ENCODE results near the gene GLYATL1.

GLYATL1 gene

GRCh38 chr11:58926251-58926650, 13.0 kb upstream of the GLYATL1 start:
- DNase-seq (ENCODE audit: low read depth in 2 of 3, low spot score in 1 of 3), result no peak

GRCh38 chr11:58926695-58927094, 12.6 kb upstream of the GLYATL1 start:
- DNase-seq (ENCODE audit: low read depth in 2 of 3, low spot score in 1 of 3), result no peak

GRCh38 chr11:58927393-58928106, 11.7 kb upstream of the GLYATL1 start:
- no peak for DNase-seq (ENCODE audit: low read depth in 2 of 3, low spot score in 1 of 3)

GRCh38 chr11:58928107-58928499, 11.2 kb upstream of the GLYATL1 start:
- no peak for DNase-seq (ENCODE audit: low read depth in 2 of 3, low spot score in 1 of 3)

- DNase-seq (ENCODE audit: low read depth in 2 of 3, low spot score in 1 of 3), result no peak
Measured at GRCh38 chr11:58928691-58929090, 10.6 kb upstream of the GLYATL1 start.

- DNase-seq (ENCODE audit: low read depth in 2 of 3, low spot score in 1 of 3), result no peak
Measured at GRCh38 chr11:58930926-58931325, 8.4 kb upstream of the GLYATL1 start.

GRCh38 chr11:58933661-58934060, 5.6 kb upstream of the GLYATL1 start:
- no peak for DNase-seq (ENCODE audit: low read depth in 2 of 3, low spot score in 1 of 3)

- no peak for DNase-seq (ENCODE audit: low read depth in 2 of 3, low spot score in 1 of 3)
Measured at GRCh38 chr11:58934945-58935513, 4.3 kb upstream of the GLYATL1 start.

GRCh38 chr11:58938398-58938797, 890 bp upstream of the GLYATL1 start:
- DNase-seq (ENCODE audit: low read depth in 2 of 3, low spot score in 1 of 3), result no peak

GRCh38 chr11:58940028-58940427, 740 bp downstream of the GLYATL1 start:
- no peak for DNase-seq (ENCODE audit: low read depth in 2 of 3, low spot score in 1 of 3)

- no peak for DNase-seq (ENCODE audit: low read depth in 2 of 3, low spot score in 1 of 3)
Measured at GRCh38 chr11:58941838-58942237, 2.5 kb downstream of the GLYATL1 start.

GRCh38 chr11:58945663-58946062, 6.4 kb downstream of the GLYATL1 start:
- no peak for DNase-seq (ENCODE audit: low read depth in 2 of 3, low spot score in 1 of 3)

- no peak for DNase-seq (ENCODE audit: low read depth in 2 of 3, low spot score in 1 of 3)
Measured at GRCh38 chr11:58949184-58949583, 9.9 kb downstream of the GLYATL1 start.

GRCh38 chr11:58957922-58958321, 18.6 kb downstream of the GLYATL1 start:
- DNase-seq (ENCODE audit: low read depth in 2 of 3, low spot score in 1 of 3), result no peak

- peak in 2 of 3 donors; percentile 13 to 18 for DNase-seq (ENCODE audit: low read depth in 2 of 3, low spot score in 1 of 3)
Measured at GRCh38 chr11:58958500-58958899, 19.2 kb downstream of the GLYATL1 start.

GRCh38 chr11:58963551-58964104, 24.3 kb downstream of the GLYATL1 start:
- DNase-seq (ENCODE audit: low read depth in 2 of 3, low spot score in 1 of 3), result no peak

GRCh38 chr11:58965246-58965985, 26.1 kb downstream of the GLYATL1 start:
- DNase-seq (ENCODE audit: low read depth in 2 of 3, low spot score in 1 of 3), result no peak

- DNase-seq (ENCODE audit: low read depth in 2 of 3, low spot score in 1 of 3), result no peak
Measured at GRCh38 chr11:58968251-58968711, 29.0 kb downstream of the GLYATL1 start.

GRCh38 chr11:58977470-58977869, 38.2 kb downstream of the GLYATL1 start:
- no peak for DNase-seq (ENCODE audit: low read depth in 2 of 3, low spot score in 1 of 3)

GRCh38 chr11:58979222-58979621, 39.9 kb downstream of the GLYATL1 start:
- DNase-seq (ENCODE audit: low read depth in 2 of 3, low spot score in 1 of 3), result no peak

- DNase-seq (ENCODE audit: low read depth in 2 of 3, low spot score in 1 of 3), result no peak
Measured at GRCh38 chr11:58980159-58980843, 41.0 kb downstream of the GLYATL1 start.

All from stimulated activated CD4-positive, alpha-beta T cell treated with anti-CD3 and anti-CD28 coated beads, Interleukin-12 subunit alpha, Interleukin-12 subunit beta, amount 100 ng/mL, for 48 hours (primary cell).